HCT116 (cell line): Measurements from ENCODE around the gene MAPK8. TPM values are rescaled to one million over a fixed set of nuclear protein-coding genes. Genes with fewer than 3 reads are reported as not detected.

ENCODE experiments used
- ATAC-seq: fragments of 200-7000 bp; cut with Tn5 transposase; 2 replicates; pipeline ENCODE4 v1.9.1; 2020; ENCODE audit warnings: mild to moderate bottlenecking, moderate library complexity
- BruUV-seq: library from RNA; stranded (reverse); fragments of 400-500 nt; replicated peaks from 2 replicates; lab custom pipeline; 2021; lab: Mats Ljungman, UMichigan
- CTCF ChIA-PET: fragments of 300-600 bp; sonication (Branson Sonifier 250); formaldehyde crosslinking; loops from one replicate; lab custom pipeline; 2021; ENCODE audit warnings: antibody characterized with exemption; lab: Charles Lee
- POLR2A ChIA-PET: fragments of 300-600, 350-600 bp; sonication (Branson Sonifier 250); formaldehyde crosslinking; loops from one replicate; lab custom pipeline; 2021; ENCODE audit warnings: antibody characterized with exemption; lab: Charles Lee
- RAD21 ChIA-PET, 2 experiments: fragments of 300-600 bp; sonication (Branson Sonifier 250); formaldehyde crosslinking; loops; one replicate each; lab custom pipeline; 2023; ENCODE audit warnings: low total read pairs in 2 of 2; ENCODE audit not compliant: uncharacterized antibody in 2 of 2, unreplicated experiment in 2 of 2, low non-redundant PET in 1 of 2; lab: Charles Lee
- DNase-seq: peaks from one replicate; pipeline ENCODE4 v3.0.0-alpha.2; 2010; ENCODE audit warnings: low read depth, low spot score
- H2AFZ ChIP-seq: fragments of 200-600 bp; shearing (Covaris generic), sonication (generic); 2 replicates; pipeline ENCODE4 v1.6.1; 2017; ENCODE audit warnings: low read depth, mixed run types, mixed read lengths, antibody characterized with exemption, low read length; ENCODE audit not compliant: poor library complexity, severe bottlenecking
- H3K27ac ChIP-seq: 2 replicates; pipeline ENCODE4 v1.5.1; 2012; ENCODE audit warnings: low read depth, low read length
- H3K27me3 ChIP-seq: fragments of 200-600 bp; sonication (generic); 2 replicates; pipeline ENCODE4 v1.6.1; 2016; ENCODE audit warnings: mixed run types, low read length, mixed read lengths; ENCODE audit not compliant: insufficient read depth
- H3K36me3 ChIP-seq, 2 experiments: fragments of 200-500 bp in 1 of 2; fragments of 200-600 bp in 1 of 2; sonication (Bioruptor generic) in 1 of 2; sonication (generic) in 1 of 2; 2 replicates each; pipeline versions ENCODE4 v1.5.1 to v1.6.1; 2014 to 2016; ENCODE audit warnings: low read length in 2 of 2, inconsistent platforms in 1 of 2, mixed read lengths in 1 of 2, mixed run types in 1 of 2; ENCODE audit not compliant: insufficient read depth in 2 of 2, control insufficient read depth in 1 of 2
- H3K4me1 ChIP-seq, 2 experiments: fragments of 200-600 bp in 1 of 2; sonication (generic) in 1 of 2; 2 replicates each; pipeline versions ENCODE4 v1.5.1 to v1.6.1; 2012 to 2017; ENCODE audit warnings: low read length in 2 of 2, inconsistent platforms in 1 of 2, mild to moderate bottlenecking in 1 of 2, mixed read lengths in 1 of 2, mixed run types in 1 of 2, moderate library complexity in 1 of 2; ENCODE audit not compliant: insufficient read depth in 2 of 2, control insufficient read depth in 1 of 2
- H3K4me2 ChIP-seq: fragments of 200-600 bp; sonication (generic); 2 replicates; pipeline ENCODE4 v1.6.1; 2017; ENCODE audit warnings: mixed run types, low read length, mixed read lengths
- H3K4me3 ChIP-seq, 2 experiments: fragments of 200-600 bp in 1 of 2; sonication (generic) in 1 of 2; replicated peaks in 1 of 2; 2 replicates each; pipeline ENCODE4 v1.5.1; 2011 to 2016; ENCODE audit warnings: low read length in 2 of 2, control low read depth in 1 of 2, low read depth in 1 of 2, mild to moderate bottlenecking in 1 of 2, mixed read lengths in 1 of 2, mixed run types in 1 of 2
- H3K79me2 ChIP-seq: fragments of 200-600 bp; sonication (generic); 2 replicates; pipeline ENCODE4 v1.6.1; 2017; ENCODE audit warnings: mild to moderate bottlenecking, mixed run types, low read length, moderate library complexity, mixed read lengths; ENCODE audit not compliant: insufficient read depth
- H3K9ac ChIP-seq: fragments of 200-600 bp; sonication (generic); 2 replicates; pipeline ENCODE4 v1.6.1; 2016; ENCODE audit warnings: low read length, mixed read lengths
- H3K9me2 ChIP-seq: fragments of 200-600 bp; sonication (generic), shearing (Covaris generic); 2 replicates; pipeline ENCODE4 v1.6.1; 2017; ENCODE audit warnings: mixed run types, mild to moderate bottlenecking, moderate library complexity; ENCODE audit not compliant: insufficient read depth
- H3K9me3 ChIP-seq, 2 experiments: fragments of 200-500 bp in 1 of 2; fragments of 200-600 bp in 1 of 2; sonication (Bioruptor generic) in 1 of 2; sonication (generic) in 1 of 2; 2 replicates each; pipeline ENCODE4 v1.6.1; 2014 to 2017; ENCODE audit warnings: low read length in 2 of 2, mixed read lengths in 2 of 2, inconsistent platforms in 1 of 2, low read depth in 1 of 2, mild to moderate bottlenecking in 1 of 2, mixed run types in 1 of 2, moderate library complexity in 1 of 2; ENCODE audit not compliant: control insufficient read depth in 1 of 2, insufficient read depth in 1 of 2
- H4K20me1 ChIP-seq: fragments of 200-600 bp; sonication (generic), shearing (Covaris generic); 2 replicates; pipeline ENCODE4 v1.6.1; 2017; ENCODE audit warnings: mixed run types, mild to moderate bottlenecking, moderate library complexity; ENCODE audit not compliant: insufficient read depth
- CTCF ChIP-seq, 3 experiments: fragments of 200-600 bp in 1 of 3; sonication (generic) in 1 of 3; IDR thresholded peaks in 2 of 3; conservative IDR thresholded peaks in 1 of 3; 2 replicates each; pipeline ENCODE4 v1.5.1; 2012 to 2017; ENCODE audit warnings: low read depth in 2 of 3, low read length in 2 of 3, antibody characterized with exemption in 1 of 3, borderline replicate concordance in 1 of 3, control low read depth in 1 of 3, mild to moderate bottlenecking in 1 of 3, mixed read lengths in 1 of 3, mixed run types in 1 of 3, moderate library complexity in 1 of 3; ENCODE audit not compliant: insufficient read depth in 1 of 3
- EGR1 ChIP-seq: IDR thresholded peaks from 2 replicates; pipeline ENCODE4 v1.6.1; 2012; ENCODE audit warnings: low read depth
- ELF1 ChIP-seq: IDR thresholded peaks from 2 replicates; pipeline ENCODE4 v1.6.1; 2012; ENCODE audit warnings: low read depth, borderline replicate concordance
- EZH2 ChIP-seq: fragments of 200-600 bp; sonication (generic); IDR thresholded peaks from 2 replicates; pipeline ENCODE4 v1.6.1; 2017; ENCODE audit warnings: antibody characterized with exemption, mixed run types
- RAD21 ChIP-seq: IDR thresholded peaks from 2 replicates; pipeline ENCODE4 v1.6.1; 2012; ENCODE audit warnings: low read depth, mild to moderate bottlenecking
- SIN3A ChIP-seq: IDR thresholded peaks from 2 replicates; pipeline ENCODE4 v1.6.1; 2012; ENCODE audit warnings: low read depth
- SRF ChIP-seq: IDR thresholded peaks from 2 replicates; pipeline ENCODE4 v1.6.1; 2012; ENCODE audit warnings: low read depth
- TCF7L2 ChIP-seq: IDR thresholded peaks from 2 replicates; pipeline ENCODE4 v1.7.0; 2011; ENCODE audit warnings: borderline replicate concordance, inconsistent platforms; ENCODE audit not compliant: insufficient read depth, insufficient read length; ENCODE audit errors: extremely low read depth
- YY1 ChIP-seq: IDR thresholded peaks from 2 replicates; pipeline ENCODE4 v1.6.1; 2011; ENCODE audit warnings: low read length, low read depth, moderate library complexity, mild to moderate bottlenecking; ENCODE audit not compliant: insufficient replicate concordance; ENCODE audit errors: extremely low read depth
- ZFX ChIP-seq: fragments of 450-650 bp; IDR thresholded peaks from 2 replicates; pipeline ENCODE4 v1.6.1; 2017
- ZNF274 ChIP-seq: fragments of 200-500 bp; sonication (Bioruptor generic); IDR thresholded peaks from 2 replicates; pipeline ENCODE4 v1.6.1; 2014; ENCODE audit warnings: mild to moderate bottlenecking, low read depth, low read length, inconsistent platforms
- intact Hi-C: fragments of 100-400 bp; cut with micrococcal nuclease; formaldehyde crosslinking; loops from 2 replicates; pipeline ENCODE4 v1.10.0; 2022
- total RNA-seq: library from RNA; stranded (reverse); gene quantifications from one replicate; pipeline ENCODE4 v1.2.1, GENCODE V29; 2021; ENCODE audit not compliant: unreplicated experiment
- TF ChIP-seq, protein P1 (sequence below): IDR thresholded peaks from 2 replicates; pipeline ENCODE4 v1.6.1; 2012; ENCODE audit warnings: low read depth

Gene MAPK8
- total RNA-seq, 1 experiment from 2014 or later: 71.0 TPM

DNA sequence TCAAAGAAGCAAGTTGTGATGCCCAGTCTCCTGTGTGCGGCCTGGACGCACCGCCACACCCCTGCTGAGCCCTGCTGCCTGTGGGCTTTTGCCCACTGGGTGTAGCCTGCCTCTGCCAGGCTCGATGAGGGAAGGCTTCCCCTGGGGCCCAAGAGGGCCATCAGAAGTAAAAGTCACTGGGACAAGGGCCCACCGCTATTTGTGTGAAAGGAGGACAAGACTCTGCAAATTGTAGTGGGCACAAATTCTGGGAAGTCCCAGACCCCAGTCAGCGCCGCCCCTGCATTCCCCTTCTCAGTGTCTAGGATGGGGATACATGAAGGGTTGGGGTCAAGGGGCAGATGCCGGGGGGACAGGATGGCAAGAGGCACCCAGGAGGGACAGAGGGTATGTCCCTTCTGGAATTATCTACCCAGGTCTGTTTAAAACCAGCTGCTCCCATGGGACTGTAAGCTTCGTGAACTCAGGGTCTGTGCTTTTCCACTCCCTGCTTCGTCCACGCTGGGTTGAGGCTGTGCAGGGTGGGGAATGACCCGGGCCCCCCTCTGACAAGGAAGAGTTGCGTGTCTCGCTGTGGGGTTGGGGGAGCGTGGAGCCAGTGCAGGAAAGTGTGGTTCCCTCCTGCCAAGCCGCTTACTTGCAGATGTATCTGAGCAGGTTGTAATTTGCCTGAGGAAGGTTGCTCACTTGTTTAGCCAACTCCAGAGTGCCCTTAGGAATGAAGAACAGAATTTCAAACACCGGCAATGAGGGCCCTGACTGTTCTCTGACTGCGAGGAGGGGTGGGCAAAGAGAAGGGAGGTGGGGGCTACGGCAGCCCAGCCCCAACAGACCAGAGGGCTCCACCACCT lies 147.2 kb downstream of the MAPK8 start:
- DNase-seq (no peak), ATAC-seq (no peak)
- RAD21 ChIA-PET: no interaction called here
- TF ChIP-seq EGR1: no peak
- TF ChIP-seq ZFX: no peak
- no peak for TF ChIP-seq TCF7L2
- TF ChIP-seq RAD21: no peak
- TF ChIP-seq SIN3A: no peak
- no peak for TF ChIP-seq EZH2
- TF ChIP-seq CTCF (IDR thresholded peaks at IDR 0.05 in 2 of 3, conservative IDR thresholded peaks at IDR 0.05 in 1 of 3; ENCODE audit: borderline replicate concordance in 1 of 3, insufficient read depth in 1 of 3, low read depth in 2 of 3, low read length in 2 of 3): no peak
- no peak for TF ChIP-seq SRF
- no peak for TF ChIP-seq ZNF274
- TF ChIP-seq, protein P1, sequence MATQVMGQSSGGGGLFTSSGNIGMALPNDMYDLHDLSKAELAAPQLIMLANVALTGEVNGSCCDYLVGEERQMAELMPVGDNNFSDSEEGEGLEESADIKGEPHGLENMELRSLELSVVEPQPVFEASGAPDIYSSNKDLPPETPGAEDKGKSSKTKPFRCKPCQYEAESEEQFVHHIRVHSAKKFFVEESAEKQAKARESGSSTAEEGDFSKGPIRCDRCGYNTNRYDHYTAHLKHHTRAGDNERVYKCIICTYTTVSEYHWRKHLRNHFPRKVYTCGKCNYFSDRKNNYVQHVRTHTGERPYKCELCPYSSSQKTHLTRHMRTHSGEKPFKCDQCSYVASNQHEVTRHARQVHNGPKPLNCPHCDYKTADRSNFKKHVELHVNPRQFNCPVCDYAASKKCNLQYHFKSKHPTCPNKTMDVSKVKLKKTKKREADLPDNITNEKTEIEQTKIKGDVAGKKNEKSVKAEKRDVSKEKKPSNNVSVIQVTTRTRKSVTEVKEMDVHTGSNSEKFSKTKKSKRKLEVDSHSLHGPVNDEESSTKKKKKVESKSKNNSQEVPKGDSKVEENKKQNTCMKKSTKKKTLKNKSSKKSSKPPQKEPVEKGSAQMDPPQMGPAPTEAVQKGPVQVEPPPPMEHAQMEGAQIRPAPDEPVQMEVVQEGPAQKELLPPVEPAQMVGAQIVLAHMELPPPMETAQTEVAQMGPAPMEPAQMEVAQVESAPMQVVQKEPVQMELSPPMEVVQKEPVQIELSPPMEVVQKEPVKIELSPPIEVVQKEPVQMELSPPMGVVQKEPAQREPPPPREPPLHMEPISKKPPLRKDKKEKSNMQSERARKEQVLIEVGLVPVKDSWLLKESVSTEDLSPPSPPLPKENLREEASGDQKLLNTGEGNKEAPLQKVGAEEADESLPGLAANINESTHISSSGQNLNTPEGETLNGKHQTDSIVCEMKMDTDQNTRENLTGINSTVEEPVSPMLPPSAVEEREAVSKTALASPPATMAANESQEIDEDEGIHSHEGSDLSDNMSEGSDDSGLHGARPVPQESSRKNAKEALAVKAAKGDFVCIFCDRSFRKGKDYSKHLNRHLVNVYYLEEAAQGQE: no peak
- TF ChIP-seq YY1: no peak
- TF ChIP-seq ELF1: no peak
- no peaks in the 10 kb centered on the region for H3K27me3 ChIP-seq
- no TSS peak for BruUV-seq
- CTCF ChIA-PET: no interaction called here
- H3K4me2 ChIP-seq: no peak overlapping the region
- no peaks in the 10 kb centered on the region for H3K9me2 ChIP-seq
- H3K4me3 ChIP-seq: no peak overlapping the region
- POLR2A ChIA-PET: no interaction called here
- no peak overlapping the region for H3K27ac ChIP-seq
- no peaks in the 10 kb centered on the region for H3K79me2 ChIP-seq
- H3K4me1 ChIP-seq: no peaks in the 10 kb centered on the region; a peak in 1 of 4 replicates
- H3K36me3 ChIP-seq: no peaks in the 10 kb centered on the region
- H2AFZ ChIP-seq: no peak overlapping the region
- no peak overlapping the region for H3K9ac ChIP-seq
- H4K20me1 ChIP-seq: no peaks in the 10 kb centered on the region
- intact Hi-C loops: no loop called here
- no peaks in the 10 kb centered on the region for H3K9me3 ChIP-seq
